GM23338 (cell line): ENCODE data around the gene IPO8. TPM values are rescaled to one million over a fixed set of nuclear protein-coding genes. Genes with fewer than 3 reads are reported as not detected.

ENCODE experiments used
- ATAC-seq: fragments of 200-7000 bp; cut with Tn5 transposase; 3 replicates; pipeline ENCODE4 v1.9.1; 2020
- DNase-seq: peaks from one replicate; pipeline ENCODE4 v3.0.0-alpha.2; 2015; ENCODE audit warnings: low spot score
- H2AFZ ChIP-seq: fragments of 200-600 bp; sonication (generic); 2 replicates; pipeline ENCODE4 v1.8.0; 2016; ENCODE audit warnings: antibody characterized with exemption, mild to moderate bottlenecking, moderate library complexity
- H3F3A ChIP-seq: fragments of 200-600 bp; sonication (generic); replicated peaks from 2 replicates; pipeline ENCODE4 v1.8.0; 2017; ENCODE audit warnings: antibody characterized with exemption, mixed run types, low read depth
- H3K27ac ChIP-seq: fragments of 200-600 bp; sonication (generic); 2 replicates; pipeline ENCODE4 v1.6.1; 2016; ENCODE audit warnings: low read depth
- H3K27me3 ChIP-seq: fragments of 200-600 bp; sonication (generic); 2 replicates; pipeline ENCODE4 v1.8.0; 2016; ENCODE audit warnings: mild to moderate bottlenecking, mixed run types, moderate library complexity; ENCODE audit not compliant: insufficient read depth
- H3K36me3 ChIP-seq: fragments of 200-600 bp; sonication (generic); 2 replicates; pipeline ENCODE4 v1.8.0; 2016; ENCODE audit warnings: mild to moderate bottlenecking; ENCODE audit not compliant: insufficient read depth
- H3K4me1 ChIP-seq: fragments of 200-600 bp; sonication (generic); 2 replicates; pipeline ENCODE4 v1.8.0; 2016; ENCODE audit warnings: mild to moderate bottlenecking, moderate library complexity; ENCODE audit not compliant: insufficient read depth
- H3K4me2 ChIP-seq: fragments of 200-600 bp; sonication (generic); 2 replicates; pipeline ENCODE4 v1.7.1; 2017; ENCODE audit warnings: mixed run types
- H3K4me3 ChIP-seq: fragments of 200-600 bp; sonication (generic); 2 replicates; pipeline ENCODE4 v1.6.1; 2016; ENCODE audit warnings: mixed run types
- H3K79me2 ChIP-seq: fragments of 200-600 bp; sonication (generic); replicated peaks from 2 replicates; pipeline ENCODE4 v1.8.0; 2017; ENCODE audit warnings: mild to moderate bottlenecking; ENCODE audit not compliant: insufficient read depth
- H3K9me2 ChIP-seq: fragments of 200-600 bp; sonication (generic); 2 replicates; pipeline ENCODE4 v1.8.0; 2017; ENCODE audit not compliant: insufficient read depth
- H4K20me1 ChIP-seq: fragments of 200-600 bp; sonication (generic); replicated peaks from 2 replicates; pipeline ENCODE4 v1.8.0; 2017; ENCODE audit warnings: mild to moderate bottlenecking; ENCODE audit not compliant: insufficient read depth
- H3K27ac Mint-ChIP-seq: 2 replicates; pipeline ENCODE4 v1.8.0; 2020; ENCODE audit warnings: inconsistent platforms, mild to moderate bottlenecking, moderate library complexity, mixed read lengths
- H3K27me3 Mint-ChIP-seq: 3 replicates; pipeline ENCODE4 v1.8.0; 2022; ENCODE audit warnings: low read depth, mild to moderate bottlenecking, moderate library complexity, mixed read lengths, inconsistent platforms; ENCODE audit not compliant: insufficient read depth, poor library complexity
- H3K36me3 Mint-ChIP-seq: 3 replicates; pipeline ENCODE4 v1.8.0; 2021; ENCODE audit warnings: low read depth, mild to moderate bottlenecking, inconsistent platforms, moderate library complexity, mixed read lengths
- H3K4me1 Mint-ChIP-seq: 3 replicates; pipeline ENCODE4 v1.8.0; 2020; ENCODE audit warnings: mild to moderate bottlenecking, inconsistent platforms, mixed read lengths
- H3K4me3 Mint-ChIP-seq: 3 replicates; pipeline ENCODE4 v1.8.0; 2021; ENCODE audit warnings: moderate library complexity, mild to moderate bottlenecking, inconsistent platforms, mixed read lengths
- H3K9me3 Mint-ChIP-seq: 3 replicates; pipeline ENCODE4 v1.8.0; 2020; ENCODE audit warnings: moderate library complexity, mild to moderate bottlenecking, inconsistent platforms, mixed read lengths
- ETS1 ChIP-seq: IDR thresholded peaks from 2 replicates; pipeline ENCODE4 v1.6.1; 2016; ENCODE audit warnings: antibody characterized with exemption
- EZH2 ChIP-seq: fragments of 200-600 bp; sonication (generic); IDR thresholded peaks from one replicate; pipeline ENCODE4 v1.8.0; 2017; ENCODE audit warnings: antibody characterized with exemption, mild to moderate bottlenecking, low read depth; ENCODE audit not compliant: unreplicated experiment
- EZH2phosphoT487 ChIP-seq: fragments of 200-600 bp; sonication (generic); IDR thresholded peaks from one replicate; pipeline ENCODE4 v1.8.1; 2018; ENCODE audit warnings: antibody characterized with exemption; ENCODE audit not compliant: unreplicated experiment
- POLR2AphosphoS5 ChIP-seq: IDR thresholded peaks from 2 replicates; pipeline ENCODE4 v1.6.1; 2016; ENCODE audit warnings: antibody characterized with exemption, low read depth
- STAT1 ChIP-seq: IDR thresholded peaks from one replicate; pipeline ENCODE4 v1.6.1; 2016; ENCODE audit warnings: antibody characterized with exemption; ENCODE audit not compliant: unreplicated experiment
- polyA plus RNA-seq: library from polyadenylated mRNA; unstranded; fragments of >200 nt; fragmentation: Nextera tagmentation; extraction: Ambion mirVana; gene quantifications from 2 replicates; pipeline ENCODE4 v1.2.1, GENCODE V29; 2016
- total RNA-seq: library from RNA; depleted of rRNA; stranded (reverse); fragments of >200 nt; shearing (Covaris generic); gene quantifications from 2 replicates; pipeline ENCODE4 v1.2.3, GENCODE V29; 2014

The IPO8 gene
- total and polyA plus RNA-seq, 2 experiments from 2014 or later = 13.4 to 53.6 TPM

GRCh38 chr12:30678221-30678620 lies 17.4 kb downstream of the IPO8 start:
- peaks cover 35% of the 10 kb centered on the region; the same call in 2 of the 3 replicates for H3K36me3 Mint-ChIP-seq

GRCh38 chr12:30661210-30661609 lies 34.5 kb downstream of the IPO8 start:
- no peak for DNase-seq
- no peak for ATAC-seq
- no peaks in the 10 kb centered on the region for H3K27me3 ChIP-seq
- H3K4me1 ChIP-seq = no peaks in the 10 kb centered on the region
- H4K20me1 ChIP-seq = no peaks in the 10 kb centered on the region
- no peak overlapping the region for H2AFZ ChIP-seq
- H3K9me3 Mint-ChIP-seq = no peaks in the 10 kb centered on the region
- TF ChIP-seq ETS1 = no peak
- no peak for TF ChIP-seq EZH2phosphoT487
- H3F3A ChIP-seq = no peaks in the 10 kb centered on the region
- no peaks in the 10 kb centered on the region for H3K9me2 ChIP-seq
- no peak overlapping the region for H3K27ac Mint-ChIP-seq
- H3K36me3 Mint-ChIP-seq = peaks cover 14% of the 10 kb centered on the region
- H3K79me2 ChIP-seq = no peaks in the 10 kb centered on the region
- H3K27me3 Mint-ChIP-seq = no peaks in the 10 kb centered on the region
- H3K36me3 ChIP-seq = peaks cover 17% of the 10 kb centered on the region
- H3K4me1 Mint-ChIP-seq = no peaks in the 10 kb centered on the region
- no peak overlapping the region for H3K27ac ChIP-seq
- no peak overlapping the region for H3K4me3 Mint-ChIP-seq
- H3K4me2 ChIP-seq = no peak overlapping the region
- no peak overlapping the region for H3K4me3 ChIP-seq

More at GRCh38 chr12:30678221-30678620, 17.4 kb downstream of the IPO8 start:
- H3K27ac ChIP-seq = no peak overlapping the region
- H3K4me3 ChIP-seq = no peak overlapping the region
- no peaks in the 10 kb centered on the region for H3K9me3 Mint-ChIP-seq
- ATAC-seq (no peak), DNase-seq (no peak)
- no peak overlapping the region for H3K27ac Mint-ChIP-seq
- TF ChIP-seq STAT1 (no peak), EZH2 (no peak)
- H3K36me3 ChIP-seq = no peaks in the 10 kb centered on the region; the same call in 1 of the 2 replicates
- H3F3A ChIP-seq = no peaks in the 10 kb centered on the region
- H3K4me1 Mint-ChIP-seq = no peaks in the 10 kb centered on the region
- H3K4me2 ChIP-seq = no peak overlapping the region
- H3K9me2 ChIP-seq = no peaks in the 10 kb centered on the region
- no peak overlapping the region for H2AFZ ChIP-seq
- no peaks in the 10 kb centered on the region for H3K79me2 ChIP-seq
- no peaks in the 10 kb centered on the region for H3K27me3 ChIP-seq
- H3K27me3 Mint-ChIP-seq = no peaks in the 10 kb centered on the region
- no peaks in the 10 kb centered on the region for H4K20me1 ChIP-seq
- no peak overlapping the region for H3K4me3 Mint-ChIP-seq
- H3K4me1 ChIP-seq = no peaks in the 10 kb centered on the region

DNA sequence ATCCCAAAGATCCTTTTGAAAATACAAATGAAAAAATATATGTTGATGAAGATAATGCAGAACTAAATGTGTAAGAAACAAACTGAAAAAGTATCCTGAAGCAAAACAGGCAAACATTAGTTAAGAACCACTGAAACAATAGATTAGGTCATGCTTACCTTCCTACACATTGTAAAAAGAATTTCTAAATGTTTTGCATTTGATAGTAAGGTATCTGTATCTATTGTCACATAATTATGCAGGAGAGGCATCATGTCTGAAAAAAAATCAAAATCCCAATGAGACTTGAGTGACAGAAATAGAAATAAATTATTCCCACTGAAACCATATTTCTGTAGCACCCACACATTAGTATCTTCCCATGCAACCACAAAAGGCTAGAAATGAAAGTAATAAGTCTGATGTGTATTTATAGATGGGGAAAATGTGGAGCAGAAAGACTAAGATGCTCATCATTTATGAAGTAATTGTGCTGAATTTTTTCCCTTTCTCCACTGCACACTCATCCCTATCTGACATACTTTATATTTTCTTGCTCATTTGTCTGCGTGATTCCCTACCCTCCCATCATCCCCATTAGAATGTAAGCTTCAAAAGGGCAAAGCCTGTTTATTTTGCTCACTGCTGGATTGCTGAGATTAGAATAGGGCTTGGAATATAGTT lies 43.5 kb downstream of the IPO8 start:
- Mint-ChIP-seq H3K4me1 (peaks cover under 1% of the 10 kb centered on the region; the same call in 1 of the 3 replicates), H3K36me3 (peaks cover under 1% of the 10 kb centered on the region; the same call in 1 of the 3 replicates), H3K4me3 (no peak overlapping the region), H3K27me3 (no peaks in the 10 kb centered on the region), H3K9me3 (no peaks in the 10 kb centered on the region), H3K27ac (no peak overlapping the region; the same call in 1 of the 2 replicates)
- H3K79me2 ChIP-seq = no peaks in the 10 kb centered on the region
- no peaks in the 10 kb centered on the region for H3F3A ChIP-seq
- no peak overlapping the region for H3K4me3 ChIP-seq
- H3K4me2 ChIP-seq = no peak overlapping the region
- DNase-seq = no peak
- no peak for TF ChIP-seq POLR2AphosphoS5
- no peaks in the 10 kb centered on the region for H3K27me3 ChIP-seq
- no peaks in the 10 kb centered on the region for H3K36me3 ChIP-seq
- H4K20me1 ChIP-seq = no peaks in the 10 kb centered on the region
- no peak overlapping the region for H2AFZ ChIP-seq
- no peak overlapping the region for H3K27ac ChIP-seq
- no peak for ATAC-seq
- no peaks in the 10 kb centered on the region for H3K9me2 ChIP-seq
- no peaks in the 10 kb centered on the region for H3K4me1 ChIP-seq
